ENCODE measurements around the gene ADISSP.

DNA sequence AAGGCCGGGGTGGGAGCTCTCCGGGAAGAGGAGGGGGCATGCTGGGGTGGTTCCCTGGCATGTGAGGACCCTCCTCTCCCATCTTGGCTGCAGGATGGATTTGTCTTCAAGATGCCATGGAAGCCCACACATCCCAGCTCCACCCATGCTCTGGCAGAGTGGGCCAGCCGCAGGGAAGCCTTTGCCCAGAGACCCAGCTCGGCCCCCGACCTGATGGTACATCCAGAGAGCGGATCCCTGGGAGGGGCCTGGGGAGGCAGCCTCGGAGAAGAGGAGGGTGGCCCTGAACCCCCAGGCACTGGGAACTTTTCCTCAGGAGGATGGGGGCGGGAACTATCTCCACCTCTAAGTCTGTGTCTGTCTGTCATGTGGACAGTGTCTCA lies 33.3 kb upstream of the ADISSP start:
- TF ChIP-seq, protein P1, sequence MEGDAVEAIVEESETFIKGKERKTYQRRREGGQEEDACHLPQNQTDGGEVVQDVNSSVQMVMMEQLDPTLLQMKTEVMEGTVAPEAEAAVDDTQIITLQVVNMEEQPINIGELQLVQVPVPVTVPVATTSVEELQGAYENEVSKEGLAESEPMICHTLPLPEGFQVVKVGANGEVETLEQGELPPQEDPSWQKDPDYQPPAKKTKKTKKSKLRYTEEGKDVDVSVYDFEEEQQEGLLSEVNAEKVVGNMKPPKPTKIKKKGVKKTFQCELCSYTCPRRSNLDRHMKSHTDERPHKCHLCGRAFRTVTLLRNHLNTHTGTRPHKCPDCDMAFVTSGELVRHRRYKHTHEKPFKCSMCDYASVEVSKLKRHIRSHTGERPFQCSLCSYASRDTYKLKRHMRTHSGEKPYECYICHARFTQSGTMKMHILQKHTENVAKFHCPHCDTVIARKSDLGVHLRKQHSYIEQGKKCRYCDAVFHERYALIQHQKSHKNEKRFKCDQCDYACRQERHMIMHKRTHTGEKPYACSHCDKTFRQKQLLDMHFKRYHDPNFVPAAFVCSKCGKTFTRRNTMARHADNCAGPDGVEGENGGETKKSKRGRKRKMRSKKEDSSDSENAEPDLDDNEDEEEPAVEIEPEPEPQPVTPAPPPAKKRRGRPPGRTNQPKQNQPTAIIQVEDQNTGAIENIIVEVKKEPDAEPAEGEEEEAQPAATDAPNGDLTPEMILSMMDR (conservative IDR thresholded peaks at IDR 0.05 in 1 of 2, IDR thresholded peaks at IDR 0.05 in 1 of 2; ENCODE audit: extremely low read depth in 1 of 2, insufficient read depth in 1 of 2, low read depth in 1 of 2, low read length in 2 of 2): no peak
- TF ChIP-seq EZH2 (IDR thresholded peaks at IDR 0.05; ENCODE audit: borderline replicate concordance, low read length): no peak

Measured in mammary epithelial cell (primary cell).